MM.1S (cell line): ENCODE measurements around the gene ANKRD6.

ENCODE experiments used
- DNase-seq: peaks from one replicate; pipeline ENCODE4 v3.0.0-alpha.2; 2015
- H2AFZ ChIP-seq: fragments of 300-600 bp; sonication (generic); 2 replicates; pipeline ENCODE4 v1.6.0; 2016; ENCODE audit warnings: antibody characterized with exemption, low read length
- H3F3A ChIP-seq: fragments of 300-600 bp; sonication (generic); 2 replicates; pipeline ENCODE4 v1.6.1; 2016; ENCODE audit warnings: mild to moderate bottlenecking, antibody characterized with exemption, low read length, moderate library complexity, mixed read lengths; ENCODE audit not compliant: insufficient read depth
- H3K27ac ChIP-seq: fragments of 300-600 bp; sonication (generic); 2 replicates; pipeline ENCODE4 v1.5.1; 2016; ENCODE audit warnings: mild to moderate bottlenecking, low read length
- H3K27me3 ChIP-seq: fragments of 300-600 bp; sonication (generic); replicated peaks from 2 replicates; pipeline ENCODE4 v1.6.0; 2016; ENCODE audit warnings: low read length; ENCODE audit not compliant: insufficient read depth
- H3K36me3 ChIP-seq: fragments of 300-600 bp; sonication (generic); replicated peaks from 2 replicates; pipeline ENCODE4 v1.6.1; 2016; ENCODE audit warnings: mild to moderate bottlenecking, low read length, mixed read lengths; ENCODE audit not compliant: insufficient read depth
- H3K4me1 ChIP-seq: fragments of 300-600 bp; sonication (generic); 2 replicates; pipeline ENCODE4 v1.6.1; 2016; ENCODE audit warnings: low read length, mixed read lengths
- H3K4me2 ChIP-seq: fragments of 300-600 bp; sonication (generic); 2 replicates; pipeline ENCODE4 v1.6.0; 2016; ENCODE audit warnings: low read depth, low read length
- H3K4me3 ChIP-seq: fragments of 300-600 bp; sonication (generic); 2 replicates; pipeline ENCODE4 v1.5.1; 2016; ENCODE audit warnings: low read length, mixed read lengths
- H3K79me2 ChIP-seq: fragments of 300-600 bp; sonication (generic); 2 replicates; pipeline ENCODE4 v1.6.1; 2016; ENCODE audit warnings: mixed run types, low read length, mixed read lengths
- H3K9ac ChIP-seq: fragments of 300-600 bp; sonication (generic); 2 replicates; pipeline ENCODE4 v1.6.1; 2016; ENCODE audit warnings: low read length, mixed read lengths
- H3K9me2 ChIP-seq: fragments of 300-600 bp; sonication (generic); replicated peaks from 2 replicates; pipeline ENCODE4 v1.6.1; 2016; ENCODE audit warnings: mild to moderate bottlenecking, low read length, mixed read lengths; ENCODE audit not compliant: insufficient read depth
- H3K9me3 ChIP-seq: fragments of 300-600 bp; sonication (generic); replicated peaks from 2 replicates; pipeline ENCODE4 v1.6.1; 2016; ENCODE audit warnings: mild to moderate bottlenecking, low read length, mixed read lengths; ENCODE audit not compliant: insufficient read depth
- H4K20me1 ChIP-seq: fragments of 300-600 bp; sonication (generic); 2 replicates; pipeline ENCODE4 v1.6.1; 2016; ENCODE audit warnings: mild to moderate bottlenecking, low read length, moderate library complexity, mixed read lengths; ENCODE audit not compliant: insufficient read depth
- EZH2 ChIP-seq: fragments of 300-600 bp; sonication (generic); optimal IDR thresholded peaks from 2 replicates; pipeline ENCODE3; 2017; ENCODE audit warnings: low read depth, mild to moderate bottlenecking, antibody characterized with exemption, low read length, mixed read lengths
- EZH2phosphoT487 ChIP-seq: fragments of 300-600 bp; sonication (generic); IDR thresholded peaks from 2 replicates; pipeline ENCODE4 v1.6.1; 2018; ENCODE audit warnings: antibody characterized with exemption, low read length
- TF ChIP-seq, protein P1 (sequence below): fragments of 300-600 bp; sonication (generic); IDR thresholded peaks from 2 replicates; pipeline ENCODE4 v1.5.1; 2016; ENCODE audit warnings: antibody characterized with exemption, low read length, mixed read lengths

ANKRD6 gene

DNA sequence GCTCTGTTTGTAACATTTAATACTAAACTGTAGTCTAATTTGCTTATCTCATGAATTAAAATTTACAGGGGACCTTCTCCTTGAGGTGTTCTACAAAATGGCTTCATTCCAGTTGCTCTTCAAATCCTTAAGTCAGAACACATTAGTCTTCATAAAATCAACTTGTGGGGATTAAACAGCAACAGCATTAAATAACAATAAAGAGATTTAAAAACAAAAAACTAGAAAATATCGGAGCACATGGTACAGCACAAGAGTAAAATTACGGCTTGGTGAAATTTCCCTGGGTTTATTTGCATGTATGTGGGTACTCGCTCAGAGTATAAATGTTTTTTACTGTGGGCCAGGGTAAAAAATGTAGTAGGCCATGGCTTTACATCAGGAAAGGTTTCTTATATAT lies 32.9 kb upstream of the ANKRD6 start:
- no peak for DNase-seq
- H4K20me1 ChIP-seq = peaks cover 7% of the 10 kb centered on the region; the same call in 1 of the 2 replicates
- H3K9me2 ChIP-seq = no peaks in the 10 kb centered on the region
- H3K27ac ChIP-seq = no peak overlapping the region
- no peaks in the 10 kb centered on the region for H3K27me3 ChIP-seq
- H3K9me3 ChIP-seq = no peaks in the 10 kb centered on the region
- peaks cover 17% of the 10 kb centered on the region for H3K4me1 ChIP-seq
- H3K9ac ChIP-seq = no peak overlapping the region
- H3F3A ChIP-seq = peaks cover 3% of the 10 kb centered on the region; the same call in 1 of the 2 replicates
- no peaks in the 10 kb centered on the region for H3K36me3 ChIP-seq
- TF ChIP-seq, protein P1, sequence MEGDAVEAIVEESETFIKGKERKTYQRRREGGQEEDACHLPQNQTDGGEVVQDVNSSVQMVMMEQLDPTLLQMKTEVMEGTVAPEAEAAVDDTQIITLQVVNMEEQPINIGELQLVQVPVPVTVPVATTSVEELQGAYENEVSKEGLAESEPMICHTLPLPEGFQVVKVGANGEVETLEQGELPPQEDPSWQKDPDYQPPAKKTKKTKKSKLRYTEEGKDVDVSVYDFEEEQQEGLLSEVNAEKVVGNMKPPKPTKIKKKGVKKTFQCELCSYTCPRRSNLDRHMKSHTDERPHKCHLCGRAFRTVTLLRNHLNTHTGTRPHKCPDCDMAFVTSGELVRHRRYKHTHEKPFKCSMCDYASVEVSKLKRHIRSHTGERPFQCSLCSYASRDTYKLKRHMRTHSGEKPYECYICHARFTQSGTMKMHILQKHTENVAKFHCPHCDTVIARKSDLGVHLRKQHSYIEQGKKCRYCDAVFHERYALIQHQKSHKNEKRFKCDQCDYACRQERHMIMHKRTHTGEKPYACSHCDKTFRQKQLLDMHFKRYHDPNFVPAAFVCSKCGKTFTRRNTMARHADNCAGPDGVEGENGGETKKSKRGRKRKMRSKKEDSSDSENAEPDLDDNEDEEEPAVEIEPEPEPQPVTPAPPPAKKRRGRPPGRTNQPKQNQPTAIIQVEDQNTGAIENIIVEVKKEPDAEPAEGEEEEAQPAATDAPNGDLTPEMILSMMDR = no peak
- no peak overlapping the region for H3K4me3 ChIP-seq
- no peak overlapping the region for H2AFZ ChIP-seq
- H3K79me2 ChIP-seq = peaks cover 99% of the 10 kb centered on the region
- H3K4me2 ChIP-seq = no peak overlapping the region

DNA sequence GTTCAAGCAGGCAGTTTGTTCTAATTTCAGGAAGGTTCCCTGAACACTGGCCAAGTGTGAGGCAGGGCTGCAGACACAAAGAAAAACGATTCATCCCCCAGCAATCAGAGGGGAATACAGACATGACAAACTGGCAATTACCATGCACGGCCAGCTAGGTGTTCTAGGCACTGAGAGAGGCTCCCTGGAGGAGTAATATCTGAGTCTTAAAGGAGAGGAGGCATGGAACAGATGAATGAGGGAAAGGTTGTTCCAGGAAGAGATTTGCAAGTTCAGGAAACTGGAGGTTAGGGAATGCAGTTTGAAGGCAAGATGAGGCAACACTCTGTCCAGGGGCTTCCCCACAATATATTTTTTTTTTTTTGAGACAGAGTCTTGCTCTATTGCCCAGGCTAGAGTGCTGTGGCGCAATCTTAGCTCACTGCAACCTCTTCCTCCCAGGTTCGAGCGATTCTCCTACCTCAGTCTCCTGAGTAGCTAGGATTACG lies 32.0 kb upstream of the ANKRD6 start:
- Histone ChIP-seq H3K4me2 (no peak overlapping the region), H3K79me2 (peaks cover 99% of the 10 kb centered on the region)

DNA sequence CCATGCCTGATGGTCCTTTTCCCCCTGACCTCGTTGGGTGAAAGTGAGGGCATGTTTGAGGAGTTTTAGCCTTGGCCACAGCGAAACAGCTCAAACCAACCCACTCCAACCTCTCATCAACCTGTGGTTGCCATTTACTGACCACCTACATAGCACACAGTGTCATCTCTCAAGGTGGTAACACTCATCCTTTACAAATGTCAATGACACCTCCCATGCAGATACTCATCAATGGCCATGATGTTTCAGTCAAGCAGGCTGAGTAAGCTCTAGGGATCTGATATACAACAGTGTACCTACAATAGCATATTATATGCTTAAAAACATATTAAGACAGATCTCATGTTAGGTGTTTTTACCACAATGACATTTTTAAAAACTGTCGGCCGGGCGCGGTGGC lies 30.2 kb upstream of the ANKRD6 start:
- H3K4me1 ChIP-seq = peaks cover 8% of the 10 kb centered on the region; the same call in 1 of the 2 replicates
- H3K9me3 ChIP-seq = no peaks in the 10 kb centered on the region
- no peaks in the 10 kb centered on the region for H3K27me3 ChIP-seq
- no peak overlapping the region for H2AFZ ChIP-seq
- peaks cover 13% of the 10 kb centered on the region; the same call in 1 of the 2 replicates for H4K20me1 ChIP-seq
- peaks cover 100% of the 10 kb centered on the region for H3K79me2 ChIP-seq
- no peak overlapping the region for H3K4me3 ChIP-seq
- H3K9ac ChIP-seq = no peak overlapping the region
- no peak overlapping the region for H3K4me2 ChIP-seq
- no peak overlapping the region for H3K27ac ChIP-seq
- H3F3A ChIP-seq = no peaks in the 10 kb centered on the region; the same call in 1 of the 2 replicates
- H3K9me2 ChIP-seq = no peaks in the 10 kb centered on the region
- TF ChIP-seq, protein P1 = no peak
- TF ChIP-seq EZH2phosphoT487 (no peak), EZH2 (no peak)
- H3K36me3 ChIP-seq = no peaks in the 10 kb centered on the region
- DNase-seq = no peak

More for the DNA sequence above, 32.0 kb upstream of the ANKRD6 start:
- Histone ChIP-seq H3F3A (peaks cover 3% of the 10 kb centered on the region; the same call in 1 of the 2 replicates), H3K4me3 (no peak overlapping the region), H3K9ac (no peak overlapping the region), H2AFZ (no peak overlapping the region), H3K27me3 (no peaks in the 10 kb centered on the region), H3K4me1 (peaks cover 11% of the 10 kb centered on the region), H4K20me1 (peaks cover 10% of the 10 kb centered on the region; the same call in 1 of the 2 replicates), H3K27ac (no peak overlapping the region), H3K9me3 (no peaks in the 10 kb centered on the region), H3K9me2 (no peaks in the 10 kb centered on the region), H3K36me3 (no peaks in the 10 kb centered on the region)
- TF ChIP-seq EZH2phosphoT487 = no peak
- no peak for TF ChIP-seq EZH2
- TF ChIP-seq, protein P1 = no peak
- DNase-seq = no peak
